ENCODE measurements around the gene KISS1R. TPM values are rescaled to one million over a fixed set of nuclear protein-coding genes. Genes with fewer than 3 reads are reported as not detected.
A peak's percentile ranks its signal among the peaks of the same experiment; 100 is the strongest.

Gene KISS1R
- total RNA-seq, 2 donors from 2014 or later: 3.3 TPM; not detected in 1

- TF ChIP-seq, protein P1, sequence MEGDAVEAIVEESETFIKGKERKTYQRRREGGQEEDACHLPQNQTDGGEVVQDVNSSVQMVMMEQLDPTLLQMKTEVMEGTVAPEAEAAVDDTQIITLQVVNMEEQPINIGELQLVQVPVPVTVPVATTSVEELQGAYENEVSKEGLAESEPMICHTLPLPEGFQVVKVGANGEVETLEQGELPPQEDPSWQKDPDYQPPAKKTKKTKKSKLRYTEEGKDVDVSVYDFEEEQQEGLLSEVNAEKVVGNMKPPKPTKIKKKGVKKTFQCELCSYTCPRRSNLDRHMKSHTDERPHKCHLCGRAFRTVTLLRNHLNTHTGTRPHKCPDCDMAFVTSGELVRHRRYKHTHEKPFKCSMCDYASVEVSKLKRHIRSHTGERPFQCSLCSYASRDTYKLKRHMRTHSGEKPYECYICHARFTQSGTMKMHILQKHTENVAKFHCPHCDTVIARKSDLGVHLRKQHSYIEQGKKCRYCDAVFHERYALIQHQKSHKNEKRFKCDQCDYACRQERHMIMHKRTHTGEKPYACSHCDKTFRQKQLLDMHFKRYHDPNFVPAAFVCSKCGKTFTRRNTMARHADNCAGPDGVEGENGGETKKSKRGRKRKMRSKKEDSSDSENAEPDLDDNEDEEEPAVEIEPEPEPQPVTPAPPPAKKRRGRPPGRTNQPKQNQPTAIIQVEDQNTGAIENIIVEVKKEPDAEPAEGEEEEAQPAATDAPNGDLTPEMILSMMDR (IDR thresholded peaks at IDR 0.05): no peak
- TF ChIP-seq POLR2A (IDR thresholded peaks at IDR 0.05): no peak
- 85 to 96% methylated on average over 6 to 16 of the region's 22 CpGs for WGBS, 2 donors
- Histone ChIP-seq H3K4me3 (no peak overlapping the region), H3K4me1 (no peaks in the 10 kb centered on the region), H3K27me3 (no peaks in the 10 kb centered on the region), H3K27ac (no peak overlapping the region), H3K9me3 (no peaks in the 10 kb centered on the region), H3K36me3 (replicated peaks in 1 of 2; ENCODE audit: insufficient read depth in 1 of 2, low read depth in 2 of 2) (peaks cover 3 to 7% of the 10 kb centered on the region in 2 donors)
- ATAC-seq (no peak), DNase-seq (no peak)
- intact Hi-C loops (cut with DNase I): no loop called here
These were observed 33.4 kb upstream of the KISS1R start for GRCh38 chr19:883661-884211.

GRCh38 chr19:884420-885211 lies 32.5 kb upstream of the KISS1R start:
- Histone ChIP-seq H3K27me3 (no peaks in the 10 kb centered on the region), H3K4me1 (no peaks in the 10 kb centered on the region), H3K4me3 (no peak overlapping the region), H3K9me3 (no peaks in the 10 kb centered on the region), H3K27ac (no peak overlapping the region), H3K36me3 (replicated peaks in 1 of 2; ENCODE audit: insufficient read depth in 1 of 2, low read depth in 2 of 2) (peaks cover 4 to 7% of the 10 kb centered on the region in 2 donors)
- TF ChIP-seq, protein P1 (IDR thresholded peaks at IDR 0.05): no peak
- TF ChIP-seq POLR2A (IDR thresholded peaks at IDR 0.05): no peak
- intact Hi-C loops (cut with DNase I): no loop called here
- 90 to 95% methylated on average over 25 to 37 of the region's 51 CpGs for WGBS, 2 donors
- ATAC-seq (no peak), DNase-seq (no peak)

DNA sequence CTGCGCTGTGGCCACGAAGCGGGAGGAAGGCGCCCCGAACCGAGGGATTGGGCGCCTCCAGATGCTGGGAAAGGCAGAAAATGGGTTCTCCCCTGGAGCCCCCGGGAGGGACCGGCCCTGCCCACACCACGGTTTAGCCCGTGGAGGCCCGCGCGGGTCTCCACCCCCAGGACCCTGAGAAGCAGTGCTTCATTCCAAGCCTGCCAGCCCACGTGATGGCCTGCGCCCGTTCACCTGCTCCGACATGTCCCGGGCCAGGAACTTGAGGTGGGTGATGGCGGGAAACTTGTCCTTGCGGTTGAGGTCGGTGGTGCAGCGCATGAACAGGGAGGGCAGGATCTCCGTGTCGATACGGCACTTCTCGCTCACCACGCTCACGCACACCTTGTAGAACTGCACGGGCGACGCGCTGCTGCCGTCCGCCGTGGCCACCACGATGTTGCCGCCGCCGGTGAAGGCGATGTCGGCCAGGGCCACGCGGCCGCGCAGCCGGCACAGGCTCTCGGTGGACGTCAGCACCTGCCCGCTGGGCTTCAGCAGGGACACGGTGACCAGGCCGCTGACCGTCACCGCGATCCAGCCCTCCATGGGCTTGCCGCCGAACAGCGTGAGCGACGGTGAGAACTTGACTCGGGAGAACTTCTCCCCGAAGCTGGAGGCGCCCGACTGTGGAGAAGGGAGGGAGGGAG lies 31.5 kb upstream of the KISS1R start:
- peaks cover 7% of the 10 kb centered on the region in 2 donors for H3K36me3 ChIP-seq (replicated peaks in 1 of 2; ENCODE audit: insufficient read depth in 1 of 2, low read depth in 2 of 2)
- TF ChIP-seq POLR2A (IDR thresholded peaks at IDR 0.05): no peak
- H3K4me1 ChIP-seq: peaks cover under 1% of the 10 kb centered on the region
- no peaks in the 10 kb centered on the region for H3K27me3 ChIP-seq
- no peak for ATAC-seq
- intact Hi-C loops (cut with DNase I): no loop called here
- DNase-seq: no peak
- no peaks in the 10 kb centered on the region for H3K9me3 ChIP-seq
- H3K27ac ChIP-seq: no peak overlapping the region
- 92 to 96% methylated on average over 36 to 50 of the region's 64 CpGs for WGBS, 2 donors
- no peak overlapping the region for H3K4me3 ChIP-seq

DNA sequence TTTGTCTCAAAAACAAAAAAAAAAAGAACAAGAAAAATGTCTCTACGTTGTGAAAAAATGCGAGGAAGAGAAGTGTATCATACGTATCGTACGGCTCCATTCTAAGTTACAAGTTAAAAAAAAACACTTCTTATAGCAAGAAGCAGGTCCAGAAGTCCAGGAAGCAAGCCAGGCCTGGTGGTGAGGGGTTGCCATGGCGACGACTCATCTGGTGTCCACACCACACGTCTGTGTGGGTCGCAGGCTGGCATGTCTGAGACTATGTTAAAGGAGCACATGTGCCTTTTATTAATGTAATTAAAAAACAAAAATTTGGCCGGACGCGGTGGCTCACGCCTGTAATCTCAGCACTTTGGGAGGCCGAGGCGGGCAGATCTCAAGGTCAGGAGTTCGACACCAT lies 30.1 kb upstream of the KISS1R start:
- Histone ChIP-seq H3K9me3 (no peaks in the 10 kb centered on the region), H3K27me3 (no peaks in the 10 kb centered on the region), H3K36me3 (replicated peaks in 1 of 2; ENCODE audit: insufficient read depth in 1 of 2, low read depth in 2 of 2) (peaks cover 3 to 5% of the 10 kb centered on the region in 2 donors), H3K4me3 (no peak overlapping the region), H3K27ac (no peak overlapping the region), H3K4me1 (peaks cover 9% of the 10 kb centered on the region)
- no peak for TF ChIP-seq POLR2A (IDR thresholded peaks at IDR 0.05)
- TF ChIP-seq, protein P1 (IDR thresholded peaks at IDR 0.05): no peak
- 82 to 89% methylated on average over 16 of the region's 16 CpGs for WGBS, 2 donors
- ATAC-seq: no peak
- intact Hi-C loops (cut with DNase I): no loop called here
- DNase-seq: peak in 3 of 4 donors; percentile 42 to 60 (median 48)

GRCh38 chr19:887599-887998 lies 29.5 kb upstream of the KISS1R start:
- no peak overlapping the region for H3K4me3 ChIP-seq
- H3K9me3 ChIP-seq: no peaks in the 10 kb centered on the region
- intact Hi-C loops (cut with DNase I): no loop called here
- DNase-seq (no peak), ATAC-seq (no peak)
- TF ChIP-seq POLR2A (IDR thresholded peaks at IDR 0.05): no peak
- TF ChIP-seq, protein P1 (IDR thresholded peaks at IDR 0.05): no peak
- H3K36me3 ChIP-seq (replicated peaks in 1 of 2; ENCODE audit: insufficient read depth in 1 of 2, low read depth in 2 of 2): peaks cover 3 to 5% of the 10 kb centered on the region in 2 donors
- no peaks in the 10 kb centered on the region for H3K27me3 ChIP-seq
- H3K27ac ChIP-seq: no peak overlapping the region
- 95 to 96% methylated on average over 10 of the region's 10 CpGs for WGBS, 2 donors
- peaks cover 9% of the 10 kb centered on the region for H3K4me1 ChIP-seq
